T-helper 1 cell treated with Interleukin-12 subunit alpha and Interleukin-12 subunit beta and Interleukin-4 antibody, amounts not matched to agents 30 ng/mL and 1 ng/mL, for 36 hours (primary cell): ENCODE results near the gene CPM. TPM values are rescaled to one million over a fixed set of nuclear protein-coding genes. Genes with fewer than 3 reads are reported as not detected.

Source experiments
- intact Hi-C: fragments of 100-400 bp; cut with micrococcal nuclease; formaldehyde crosslinking; loops from one replicate; pipeline ENCODE4 v1.15.1; 2024
- total RNA-seq: library from RNA; stranded (reverse); gene quantifications from 2 replicates; pipeline ENCODE4 v1.2.3, GENCODE V29; 2022

Gene CPM
- total RNA-seq, 1 donor from 2014 or later, result 7.7 TPM

DNA sequence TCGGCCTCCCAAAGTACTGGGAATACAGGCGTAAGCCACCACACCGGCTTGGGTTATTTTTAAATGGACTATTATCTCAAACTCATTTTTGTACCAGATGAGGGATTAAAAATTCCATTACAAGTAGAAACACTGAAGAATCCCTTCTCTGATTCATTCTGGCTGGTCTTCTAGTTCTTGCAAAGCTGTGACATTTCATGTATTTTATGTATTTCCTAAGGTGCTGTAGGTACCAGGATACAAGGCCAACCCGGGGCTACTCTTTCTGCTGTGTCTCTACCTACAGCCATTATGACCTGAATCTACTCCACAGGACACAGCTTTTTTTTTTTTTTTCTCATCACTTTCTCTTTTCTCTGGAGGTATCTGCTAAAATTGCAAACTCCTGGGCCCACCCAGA lies 24.9 kb downstream of the CPM start:
- intact Hi-C loops, result no loop called here

DNA sequence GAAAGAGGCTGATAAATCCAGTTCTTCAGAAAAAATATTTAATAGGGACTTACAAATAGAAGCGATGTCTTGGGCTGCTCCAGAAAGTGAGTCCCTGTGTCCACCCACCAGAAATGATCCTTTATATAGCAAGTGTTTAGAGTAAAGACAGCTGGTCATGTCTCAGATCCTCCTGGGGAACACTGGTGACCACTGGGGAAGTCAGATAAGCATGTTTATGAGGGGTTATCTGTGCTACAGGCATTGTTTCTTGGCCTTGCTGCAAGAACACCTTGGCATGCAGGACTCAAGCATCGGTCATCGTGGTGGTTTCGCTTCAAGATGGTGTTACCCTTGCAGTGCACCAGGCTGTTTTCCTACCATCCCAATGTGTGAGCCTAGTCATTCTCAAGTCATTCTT lies 27.2 kb downstream of the CPM start:
- intact Hi-C loops, result no loop called here

DNA sequence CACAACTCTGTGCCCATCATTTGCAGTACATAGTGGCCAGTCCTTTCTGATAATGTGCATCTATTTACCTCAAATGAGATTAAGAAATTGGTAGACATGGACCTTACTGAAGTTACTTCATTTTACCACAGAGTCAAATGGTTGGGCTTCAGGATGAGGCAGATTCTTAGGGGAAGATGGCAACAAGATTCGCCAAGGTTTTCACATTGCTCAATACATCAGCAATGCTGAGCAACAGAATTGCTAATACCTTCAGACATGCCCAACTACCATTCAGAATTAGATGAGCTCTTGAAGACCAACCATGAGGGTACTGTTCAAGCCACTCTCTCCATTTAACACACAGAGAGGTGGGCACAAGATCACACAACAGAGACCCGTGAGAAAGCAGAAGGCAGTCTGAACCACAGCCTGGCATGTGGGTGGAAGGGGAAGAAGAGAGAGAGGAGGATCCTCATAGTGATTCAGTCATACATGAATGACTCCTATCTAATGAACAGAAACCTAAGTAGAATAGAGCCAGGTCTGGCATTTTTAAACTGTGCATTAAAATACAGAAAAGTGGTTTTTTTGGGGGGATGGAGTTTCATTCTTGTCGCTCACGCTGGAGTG lies 28.5 kb downstream of the CPM start:
- intact Hi-C loops, result no loop called here

DNA sequence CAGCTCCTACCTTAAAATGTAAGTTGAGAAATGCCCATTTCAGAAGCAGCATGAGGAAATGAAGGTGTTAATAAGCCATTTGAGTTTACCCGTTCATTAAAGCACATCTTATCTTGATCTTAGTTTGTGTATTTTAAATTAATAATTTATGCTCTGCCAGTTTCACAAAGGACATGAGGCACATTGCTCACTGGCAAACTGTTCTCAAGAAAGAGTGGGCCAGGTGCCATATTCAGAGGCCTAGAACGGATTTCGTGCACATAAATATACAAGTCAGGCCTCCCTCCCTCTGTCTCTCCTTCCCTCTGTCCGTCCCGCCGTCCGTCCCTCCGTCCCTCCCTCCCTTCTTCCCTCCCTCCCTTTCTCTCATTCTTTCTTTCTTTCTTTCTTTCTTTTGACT lies 29.5 kb downstream of the CPM start:
- intact Hi-C loops, result no loop called here

DNA sequence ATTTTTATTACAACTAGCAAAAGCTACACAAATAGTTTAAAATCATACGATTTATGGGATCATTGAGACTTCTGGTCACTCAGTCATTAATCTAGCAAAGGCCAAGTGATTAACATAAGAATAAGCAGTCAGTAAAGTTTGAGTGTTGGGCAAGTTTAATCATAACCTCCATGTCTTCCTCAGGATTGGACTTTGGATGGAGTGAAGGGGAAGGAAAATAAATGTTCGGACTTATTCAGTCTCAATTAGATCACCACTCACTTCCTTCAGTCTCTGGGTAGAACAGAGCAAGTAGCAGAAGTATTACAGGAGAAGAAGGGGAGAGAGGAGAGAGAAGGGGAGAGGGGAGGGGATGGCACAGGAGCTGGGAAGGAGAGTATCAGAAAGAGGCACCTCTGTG lies 31.4 kb downstream of the CPM start:
- intact Hi-C loops, result no loop called here

DNA sequence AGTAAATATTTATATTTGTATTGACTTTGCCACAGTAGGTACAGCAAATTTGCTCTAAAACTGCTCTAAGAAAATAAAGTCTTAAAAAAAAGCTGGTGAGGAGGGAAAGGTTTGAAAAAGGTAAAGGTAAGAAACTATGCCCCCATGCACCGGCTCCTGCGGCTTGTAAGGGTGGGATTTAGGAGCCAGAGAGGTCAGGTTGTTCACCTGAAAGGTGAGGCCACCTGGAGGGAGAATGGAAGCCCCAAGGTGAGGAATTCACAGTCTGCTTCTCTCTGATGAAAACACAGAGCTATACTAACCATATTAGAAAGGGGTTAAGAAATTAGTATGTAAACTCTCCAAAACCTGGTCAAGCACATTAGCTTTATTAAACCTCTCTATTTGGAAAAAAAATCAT lies 31.8 kb downstream of the CPM start:
- intact Hi-C loops, result no loop called here

DNA sequence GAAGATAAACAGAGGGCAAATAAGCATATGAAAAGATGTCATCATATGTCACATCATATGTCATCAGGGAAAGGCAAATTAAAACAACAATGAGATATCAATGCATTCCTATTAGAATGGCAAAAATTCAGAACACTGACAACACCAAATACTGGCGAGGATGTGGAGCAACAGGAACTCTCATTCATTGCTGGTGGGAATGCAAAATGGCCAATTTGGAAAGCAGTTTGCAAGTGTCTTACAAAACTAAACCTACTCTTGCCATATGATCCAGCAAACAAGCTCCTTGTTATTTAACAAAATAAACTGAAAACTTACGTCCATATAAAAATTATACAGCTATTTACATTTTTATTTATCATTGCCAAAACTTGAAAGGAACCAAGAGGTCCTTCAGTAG lies 32.7 kb downstream of the CPM start:
- intact Hi-C loops, result no loop called here

DNA sequence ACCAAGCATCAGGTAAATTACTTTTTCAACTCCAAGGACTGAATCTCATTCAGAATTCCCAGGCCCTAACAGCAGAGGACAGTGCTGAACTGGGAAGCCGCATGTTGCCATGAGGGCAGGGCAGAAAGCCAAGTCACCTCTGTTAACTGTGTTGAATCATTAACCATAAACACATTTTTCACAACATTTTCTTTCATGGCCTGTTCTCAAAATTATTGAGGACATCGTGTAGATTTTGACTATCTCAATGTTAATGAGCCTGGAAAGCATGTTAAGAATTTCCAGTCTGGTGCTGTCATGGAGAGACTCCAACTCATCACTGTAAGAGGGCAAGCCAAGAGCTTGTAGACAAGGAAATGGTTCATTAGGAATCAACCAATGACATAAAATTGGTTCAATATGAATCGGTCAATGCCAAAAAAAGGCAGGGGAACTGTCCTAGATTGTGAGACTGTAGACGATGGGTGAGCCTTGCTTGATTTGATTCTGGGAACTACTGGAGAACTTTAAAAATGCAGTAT lies 33.7 kb downstream of the CPM start:
- intact Hi-C loops, result no loop called here

DNA sequence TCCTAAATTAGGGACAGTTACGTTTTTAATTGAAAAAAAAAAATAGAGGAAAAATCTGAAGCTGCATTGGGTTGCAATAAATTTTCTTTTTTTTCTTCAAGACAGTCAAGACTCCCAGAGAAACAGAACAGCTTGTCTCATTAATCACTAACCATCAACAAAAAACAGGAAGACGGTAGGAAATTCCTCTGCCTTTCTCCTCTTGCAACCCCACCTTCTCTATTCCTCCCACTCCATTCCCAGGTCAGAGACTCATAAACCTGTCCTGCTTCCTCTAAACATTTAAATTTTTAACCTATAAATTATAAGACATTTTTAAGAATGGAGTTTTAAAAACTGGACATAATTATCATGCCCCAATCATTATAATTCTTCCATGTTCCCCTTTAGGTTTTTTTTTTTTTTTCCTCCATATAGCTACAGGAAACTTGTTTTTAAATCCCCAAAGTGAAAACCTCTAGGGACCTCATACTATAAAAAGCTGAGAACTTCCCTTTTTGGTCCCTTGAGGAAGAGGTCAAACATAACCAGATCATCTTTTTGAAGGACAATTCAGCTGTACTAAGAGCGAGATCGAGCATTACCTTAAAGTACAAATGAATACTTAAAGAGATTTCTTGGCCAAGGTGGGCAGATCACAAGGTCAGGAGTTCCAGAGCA lies 36.0 kb downstream of the CPM start:
- intact Hi-C loops, result no loop called here

DNA sequence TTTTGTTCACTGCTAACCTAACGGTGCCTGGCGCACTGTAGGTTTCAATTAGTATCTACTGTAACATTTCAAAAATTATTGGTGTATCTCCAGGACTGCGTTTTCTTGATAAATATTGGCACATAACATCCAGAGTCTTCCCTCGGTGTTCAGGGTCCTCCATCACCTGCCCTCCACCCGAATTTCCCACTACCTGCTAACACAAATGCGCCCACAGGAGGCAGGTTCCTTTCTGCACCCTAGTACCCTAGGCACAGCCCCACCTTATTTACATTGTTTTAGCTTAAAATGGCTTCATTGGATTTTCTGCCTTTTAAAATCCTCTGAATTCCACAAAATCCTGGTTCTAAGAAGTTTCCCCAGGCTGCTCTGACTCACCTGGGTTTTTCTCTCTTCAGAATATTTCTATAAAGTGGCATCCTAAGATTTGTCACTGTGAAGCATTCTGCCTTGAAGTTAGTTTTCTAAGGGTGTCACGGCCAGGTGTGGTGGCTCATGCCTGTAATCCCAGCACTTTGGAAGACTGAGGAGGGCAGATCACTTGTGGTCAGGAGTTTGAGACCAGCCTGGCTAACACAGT lies 38.6 kb downstream of the CPM start:
- intact Hi-C loops, result no loop called here

DNA sequence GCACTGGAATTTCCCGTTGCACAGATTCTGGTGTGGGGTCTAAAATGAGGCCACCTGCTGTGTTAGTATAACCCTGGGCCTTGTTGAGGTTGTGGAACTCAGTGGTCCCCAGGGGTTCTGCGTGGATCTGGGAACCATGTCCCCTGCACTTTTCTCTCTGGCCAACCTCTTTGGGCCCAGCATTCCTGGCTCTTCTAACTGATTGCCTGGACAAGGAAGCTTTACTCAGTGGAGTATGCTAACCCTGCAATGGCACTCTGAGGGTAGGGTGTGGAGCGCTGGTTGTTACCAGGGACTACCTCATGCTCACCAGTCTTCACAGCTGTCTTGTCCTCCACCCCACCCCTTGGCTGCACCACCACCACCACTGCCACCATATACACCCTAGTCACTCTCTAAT lies 39.2 kb downstream of the CPM start:
- intact Hi-C loops, result no loop called here

DNA sequence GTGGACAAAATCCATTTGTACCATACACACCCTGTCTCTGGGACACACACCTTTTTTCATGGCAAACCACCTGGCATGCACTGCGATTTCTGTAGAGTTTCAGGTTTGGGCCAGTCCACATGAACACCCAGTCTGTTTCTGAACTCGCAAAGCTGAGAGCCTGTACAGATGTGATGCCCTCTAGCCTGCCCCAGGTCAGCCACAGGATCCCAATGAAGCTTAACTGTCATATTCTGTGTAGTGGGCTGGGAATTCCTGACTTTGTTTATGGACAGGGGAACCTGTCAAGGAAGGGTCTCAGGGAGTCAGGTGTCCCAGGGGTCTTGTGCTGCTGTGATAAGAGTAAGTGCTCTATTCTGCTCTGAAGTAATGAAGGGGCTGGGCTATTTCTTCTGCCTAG lies 39.8 kb downstream of the CPM start:
- intact Hi-C loops, result no loop called here

DNA sequence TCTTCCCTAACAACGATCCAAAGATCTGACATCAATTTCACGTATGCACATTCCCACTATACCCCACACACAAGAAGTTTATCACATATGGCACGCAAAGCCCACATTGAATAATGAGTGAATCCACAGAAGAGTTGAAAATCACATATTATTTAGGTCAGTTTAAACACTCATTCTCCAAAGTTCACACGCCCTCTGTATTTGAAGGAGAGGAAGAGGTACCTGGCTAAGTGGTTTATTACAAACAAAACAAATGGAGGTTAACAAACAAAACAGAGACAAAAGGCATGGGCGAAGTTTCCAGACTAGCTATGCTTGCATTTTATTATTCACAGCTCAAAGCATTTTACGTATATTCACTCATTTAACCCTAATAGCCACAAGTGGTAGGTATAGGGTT lies 41.8 kb downstream of the CPM start:
- intact Hi-C loops, result no loop called here

DNA sequence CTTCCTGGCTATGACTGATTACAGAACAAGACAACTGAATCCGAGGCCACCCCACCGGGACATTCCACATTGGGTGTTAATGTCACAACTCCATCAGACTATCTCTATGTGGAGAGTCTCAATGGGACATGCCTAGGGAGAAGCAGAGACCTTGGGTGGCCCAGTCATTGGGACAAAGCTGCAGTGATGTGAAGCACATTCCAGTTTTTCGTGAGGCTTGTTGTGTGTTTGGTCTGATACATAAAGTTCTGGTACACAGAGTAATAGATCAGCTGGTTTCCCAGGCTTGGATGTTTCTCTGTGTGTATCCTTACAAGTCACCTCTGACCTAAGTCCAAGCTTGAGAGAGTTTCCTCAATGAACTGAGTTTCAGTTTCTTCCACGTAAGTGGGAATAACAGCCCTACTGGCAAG lies 42.3 kb downstream of the CPM start:
- intact Hi-C loops, result no loop called here

DNA sequence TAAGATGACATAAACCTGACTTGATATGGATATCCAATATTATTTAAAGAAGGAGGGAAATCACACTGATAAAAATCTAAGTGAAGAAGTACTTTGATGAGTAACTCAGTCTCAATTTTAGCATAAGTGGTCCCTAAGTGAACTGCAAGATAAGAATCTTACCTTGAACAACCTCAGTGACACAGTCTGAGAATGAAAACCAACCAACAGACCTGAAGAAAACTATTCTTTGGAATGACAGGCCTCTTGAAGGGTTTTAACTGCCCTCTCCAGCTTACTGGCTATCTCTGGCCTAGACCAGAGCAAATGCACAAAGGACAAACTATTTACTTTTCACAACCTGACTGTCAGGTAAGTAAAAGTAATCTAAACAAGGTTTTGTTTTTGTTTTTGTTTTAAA lies 44.7 kb downstream of the CPM start:
- intact Hi-C loops, result no loop called here

DNA sequence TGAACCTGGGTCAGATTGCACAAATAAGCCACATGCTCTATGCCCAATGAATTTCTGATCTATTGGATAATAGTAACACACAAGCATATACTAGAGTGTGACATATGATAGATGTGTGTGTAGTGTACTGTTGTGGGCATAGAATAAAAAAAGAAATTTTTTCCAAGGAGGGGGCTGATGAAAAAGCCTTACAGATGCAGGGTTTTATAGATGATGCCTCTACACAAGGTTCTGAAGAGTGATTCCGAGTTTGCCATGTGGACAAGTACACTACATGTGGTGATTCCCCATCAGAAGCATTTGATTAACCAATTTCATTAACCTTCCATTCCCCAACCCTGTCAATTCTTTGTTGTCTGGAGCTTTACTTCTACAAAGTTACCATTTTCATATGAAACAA lies 45.3 kb downstream of the CPM start:
- intact Hi-C loops, result no loop called here

DNA sequence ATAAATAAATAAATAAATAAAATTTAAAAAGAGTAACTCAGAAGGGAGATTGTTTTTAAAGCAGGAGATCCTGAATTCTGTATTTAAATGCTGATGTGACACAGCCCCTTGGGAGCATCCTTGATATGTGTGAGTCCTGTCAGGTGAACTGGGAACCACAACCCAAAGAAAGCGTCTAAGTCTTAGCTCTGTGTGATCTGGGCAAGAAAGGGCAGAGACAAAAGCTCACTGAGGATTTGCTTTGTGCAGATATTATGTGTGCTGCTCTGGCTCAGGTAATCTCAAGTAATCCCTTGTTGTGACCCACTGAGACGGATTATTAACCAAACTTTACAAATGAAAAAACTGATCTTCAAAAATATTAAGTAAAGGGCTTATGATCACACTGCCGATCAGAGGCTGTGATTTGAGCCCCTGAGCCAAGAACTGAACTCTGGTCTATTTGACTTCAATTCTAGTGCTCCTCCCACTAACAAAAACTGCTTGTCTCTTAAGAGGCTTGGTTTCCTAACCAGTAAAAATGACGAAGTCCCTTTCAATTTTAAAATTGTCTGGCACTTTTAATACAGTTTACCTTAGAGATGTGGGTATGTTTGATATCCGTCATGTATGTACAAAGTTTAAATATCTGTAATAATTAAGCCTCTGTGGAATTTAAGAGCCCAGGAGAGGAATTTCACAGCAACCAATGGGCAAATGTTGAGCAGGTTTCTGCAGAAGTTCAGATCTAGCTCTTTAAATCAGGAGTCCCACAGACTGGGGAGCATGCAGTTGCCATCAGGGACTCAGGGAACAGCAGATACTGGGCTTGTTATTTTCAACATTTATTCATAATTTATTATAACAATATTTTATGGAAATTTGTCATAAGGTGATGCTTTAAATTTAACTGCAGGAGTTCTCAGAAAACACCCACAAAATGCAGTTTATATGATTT lies 46.1 kb downstream of the CPM start:
- intact Hi-C loops, result no loop called here

DNA sequence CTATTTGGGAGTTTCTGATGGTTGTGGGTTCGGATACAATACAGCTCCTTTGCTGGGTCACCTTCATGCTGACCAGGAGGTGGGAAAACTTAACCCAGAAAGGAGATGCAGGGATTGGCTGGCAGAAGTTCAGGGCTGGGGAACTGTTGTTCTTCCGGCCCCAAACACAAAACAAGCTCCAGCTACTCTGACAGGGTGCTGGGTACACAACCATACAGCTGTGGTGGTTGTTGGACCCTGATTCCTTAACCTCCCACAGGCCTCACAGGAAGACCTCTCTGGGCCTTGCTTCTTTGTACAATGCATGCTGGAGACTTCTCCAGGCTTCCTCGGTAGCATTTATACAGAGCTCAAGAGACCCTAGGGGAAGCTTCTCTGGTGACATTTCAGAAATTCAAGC lies 47.6 kb downstream of the CPM start:
- intact Hi-C loops, result no loop called here

DNA sequence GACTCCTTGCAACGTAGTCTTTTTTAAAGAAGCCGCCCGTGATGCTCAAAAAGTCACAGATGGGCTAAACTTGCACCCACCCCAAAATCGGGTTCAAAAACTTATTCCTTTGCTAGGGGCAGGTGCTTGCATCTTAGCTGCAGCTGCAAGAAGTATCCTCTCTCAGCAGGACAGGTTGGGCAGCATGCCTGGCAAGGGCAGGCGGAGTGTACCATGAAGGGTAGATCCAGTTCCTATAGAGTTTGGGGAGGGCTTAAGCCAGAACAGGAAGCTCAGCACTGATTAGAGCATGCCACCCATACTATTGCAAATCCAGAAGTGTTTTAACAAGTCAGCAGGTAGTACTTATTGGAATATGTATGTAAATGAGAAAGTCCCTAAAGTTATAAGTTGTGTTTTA lies 48.7 kb downstream of the CPM start:
- intact Hi-C loops, result no loop called here

DNA sequence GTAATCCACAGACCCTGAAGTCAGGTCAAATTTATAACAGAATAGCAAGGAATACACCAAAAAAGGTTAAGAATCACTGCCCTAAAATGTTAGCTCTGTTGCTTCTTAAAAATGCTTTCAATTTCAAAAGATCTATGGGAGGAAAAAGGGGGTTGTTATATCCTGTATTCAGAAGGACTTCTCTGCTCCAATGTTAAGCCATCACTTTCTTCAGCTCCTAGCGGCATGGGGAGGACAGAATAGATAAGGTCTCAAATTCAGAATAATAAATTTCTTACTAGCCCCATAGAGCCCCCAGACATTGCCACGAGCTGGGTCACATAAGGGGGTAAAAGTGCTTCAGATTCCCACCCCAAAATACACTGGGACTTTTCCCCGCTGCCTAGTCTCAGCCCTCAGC lies 49.8 kb downstream of the CPM start:
- intact Hi-C loops, result no loop called here

DNA sequence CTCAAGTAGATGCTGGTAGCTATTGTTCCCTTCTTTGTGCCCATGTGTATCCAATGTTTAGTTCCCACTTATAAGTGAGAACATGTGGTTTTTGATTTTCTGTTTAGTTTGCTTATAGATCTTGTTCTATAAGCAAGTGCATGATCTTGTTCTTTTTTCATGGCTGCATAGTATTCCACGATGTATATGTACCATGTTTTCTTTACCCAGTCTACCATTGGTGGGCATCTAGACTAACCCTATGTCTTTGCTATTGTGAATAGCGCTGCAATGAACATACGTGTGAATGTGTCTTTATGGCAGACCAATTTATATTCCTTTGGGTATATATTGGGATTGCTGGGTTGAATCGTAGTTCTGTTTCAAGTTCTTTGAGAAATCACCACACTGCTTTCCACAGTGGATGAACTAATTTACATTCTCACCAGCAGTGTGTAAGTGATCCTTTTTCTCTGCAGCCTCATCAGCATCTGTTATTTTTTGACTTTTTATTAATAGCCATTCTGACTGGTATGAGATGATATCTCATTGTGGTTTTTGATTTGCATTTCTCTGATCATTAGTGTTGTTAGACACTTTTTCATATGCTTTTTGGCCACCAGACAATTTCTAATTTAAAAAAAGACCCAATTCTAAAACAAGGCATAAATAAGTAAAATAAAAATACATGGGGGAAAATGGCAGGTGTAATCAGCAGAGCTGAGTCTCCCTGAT lies 50.6 kb downstream of the CPM start:
- intact Hi-C loops, result no loop called here
